ENCODE measurements around the gene SNIP1.
"Not testable (repeated sequence)": the region's sequence is repeated elsewhere in the genome, so short reads cannot be mapped to it uniquely, and the experiment has no call there.

SNIP1 gene

DNA sequence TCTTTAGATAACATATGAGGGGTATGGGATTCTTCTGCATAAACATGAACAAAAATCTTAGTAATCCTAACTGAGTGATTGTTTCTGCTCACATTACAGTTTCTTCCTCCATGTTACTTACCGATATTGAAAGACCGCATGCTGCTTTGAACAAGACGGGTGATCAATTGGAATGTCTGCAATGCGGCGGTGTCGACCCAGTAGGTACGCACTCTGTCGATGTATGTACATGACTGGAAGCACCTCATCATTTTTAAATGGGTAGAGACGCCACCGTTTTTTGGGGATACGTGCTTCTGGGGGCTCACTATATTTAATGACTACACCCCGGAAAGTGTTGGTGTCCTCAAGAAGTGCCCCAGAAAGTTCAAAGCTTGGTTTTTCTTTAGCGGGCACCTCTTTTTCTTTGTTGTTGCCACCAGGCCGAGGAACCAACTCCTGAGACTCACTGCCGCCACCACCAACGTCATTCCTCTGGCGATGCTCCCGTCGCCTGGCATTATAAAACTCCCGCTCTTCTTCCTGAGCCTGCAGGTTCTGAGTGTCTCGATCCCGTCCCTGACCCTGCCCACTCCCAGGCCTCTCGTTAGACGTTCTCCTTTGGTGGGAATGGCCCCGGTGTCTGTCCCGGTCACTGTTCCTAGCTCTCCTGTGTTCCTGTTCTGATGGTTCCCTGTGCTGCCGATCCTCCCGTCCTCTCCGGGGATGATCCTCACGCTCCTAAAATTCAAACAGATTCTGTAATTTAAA, 13.9 kb downstream of the SNIP1 start:
- no peaks in the 10 kb centered on the region for H3K9me3 ChIP-seq (replicated peaks; ENCODE audit: insufficient read depth, low read length)
- H3K27me3 ChIP-seq (replicated peaks; ENCODE audit: insufficient read depth, low read length), result no peaks in the 10 kb centered on the region
- no peak for TF ChIP-seq EZH2phosphoT487 (IDR thresholded peaks at IDR 0.05; ENCODE audit: low read length)
- TF ChIP-seq, protein P1, sequence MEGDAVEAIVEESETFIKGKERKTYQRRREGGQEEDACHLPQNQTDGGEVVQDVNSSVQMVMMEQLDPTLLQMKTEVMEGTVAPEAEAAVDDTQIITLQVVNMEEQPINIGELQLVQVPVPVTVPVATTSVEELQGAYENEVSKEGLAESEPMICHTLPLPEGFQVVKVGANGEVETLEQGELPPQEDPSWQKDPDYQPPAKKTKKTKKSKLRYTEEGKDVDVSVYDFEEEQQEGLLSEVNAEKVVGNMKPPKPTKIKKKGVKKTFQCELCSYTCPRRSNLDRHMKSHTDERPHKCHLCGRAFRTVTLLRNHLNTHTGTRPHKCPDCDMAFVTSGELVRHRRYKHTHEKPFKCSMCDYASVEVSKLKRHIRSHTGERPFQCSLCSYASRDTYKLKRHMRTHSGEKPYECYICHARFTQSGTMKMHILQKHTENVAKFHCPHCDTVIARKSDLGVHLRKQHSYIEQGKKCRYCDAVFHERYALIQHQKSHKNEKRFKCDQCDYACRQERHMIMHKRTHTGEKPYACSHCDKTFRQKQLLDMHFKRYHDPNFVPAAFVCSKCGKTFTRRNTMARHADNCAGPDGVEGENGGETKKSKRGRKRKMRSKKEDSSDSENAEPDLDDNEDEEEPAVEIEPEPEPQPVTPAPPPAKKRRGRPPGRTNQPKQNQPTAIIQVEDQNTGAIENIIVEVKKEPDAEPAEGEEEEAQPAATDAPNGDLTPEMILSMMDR (IDR thresholded peaks at IDR 0.05; ENCODE audit: low read length), result no peak
- TF ChIP-seq EZH2 (optimal IDR thresholded peaks at IDR 0.05; ENCODE audit: low read depth, low read length), result no peak
- H3K4me2 ChIP-seq (ENCODE audit: low read depth, low read length), result no peak overlapping the region
- H3K9me2 ChIP-seq (replicated peaks; ENCODE audit: insufficient read depth, low read length), result no peaks in the 10 kb centered on the region
- H3K4me1 ChIP-seq (ENCODE audit: low read length), result no peaks in the 10 kb centered on the region
- H3K36me3 ChIP-seq (replicated peaks; ENCODE audit: insufficient read depth, low read length), result peaks cover 16% of the 10 kb centered on the region; the same call in 1 of the 2 replicates
- no peak overlapping the region for H3K4me3 ChIP-seq (ENCODE audit: low read length)
- DNase-seq, result no peak
- no peaks in the 10 kb centered on the region; the same call in 1 of the 2 replicates for H4K20me1 ChIP-seq (ENCODE audit: insufficient read depth, low read length)
- no peak overlapping the region for H3K9ac ChIP-seq (ENCODE audit: low read length)
- 0 out of 2 replicates have a peak, but pooled peaks cover 20% of the 10 kb centered on the region for H3K79me2 ChIP-seq (ENCODE audit: low read length)
- H3F3A ChIP-seq (ENCODE audit: insufficient read depth, low read length), result no peaks in the 10 kb centered on the region
- no peak overlapping the region for H3K27ac ChIP-seq (ENCODE audit: low read length)
- H2AFZ ChIP-seq (ENCODE audit: low read length), result no peak overlapping the region

GRCh38 chr1:37539154-37539553, 14.9 kb downstream of the SNIP1 start:
- H3K9me2 ChIP-seq (replicated peaks; ENCODE audit: insufficient read depth, low read length); H4K20me1 ChIP-seq (ENCODE audit: insufficient read depth, low read length); H3K4me2 ChIP-seq (ENCODE audit: low read depth, low read length); H3K4me1 ChIP-seq (ENCODE audit: low read length); H3K27ac ChIP-seq (ENCODE audit: low read length); H3K9me3 ChIP-seq (replicated peaks; ENCODE audit: insufficient read depth, low read length); H3F3A ChIP-seq (ENCODE audit: insufficient read depth, low read length); H3K27me3 ChIP-seq (replicated peaks; ENCODE audit: insufficient read depth, low read length); H2AFZ ChIP-seq (ENCODE audit: low read length); DNase-seq; H3K4me3 ChIP-seq (ENCODE audit: low read length); H3K9ac ChIP-seq (ENCODE audit: low read length): not testable (repeated sequence)
- H3K36me3 ChIP-seq (replicated peaks; ENCODE audit: insufficient read depth, low read length), result peaks cover 12% of the 10 kb centered on the region; the same call in 1 of the 2 replicates
- 0 out of 2 replicates have a peak, but pooled peaks cover 16% of the 10 kb centered on the region for H3K79me2 ChIP-seq (ENCODE audit: low read length)

- Histone ChIP-seq H3K36me3 (replicated peaks; ENCODE audit: insufficient read depth, low read length) (peaks cover 12% of the 10 kb centered on the region; the same call in 1 of the 2 replicates), H3K79me2 (ENCODE audit: low read length) (0 out of 2 replicates have a peak, but pooled peaks cover 14% of the 10 kb centered on the region)
- TF ChIP-seq EZH2phosphoT487 (IDR thresholded peaks at IDR 0.05; ENCODE audit: low read length), result no peak
- no peak for TF ChIP-seq EZH2 (optimal IDR thresholded peaks at IDR 0.05; ENCODE audit: low read depth, low read length)
- TF ChIP-seq, protein P1 (IDR thresholded peaks at IDR 0.05; ENCODE audit: low read length), result no peak
Observed at GRCh38 chr1:37537378-37537777, 16.7 kb downstream of the SNIP1 start.

More at GRCh38 chr1:37537378-37537777, 16.7 kb downstream of the SNIP1 start:
- H3K9me3 ChIP-seq (replicated peaks; ENCODE audit: insufficient read depth, low read length), result no peaks in the 10 kb centered on the region
- H3F3A ChIP-seq (ENCODE audit: insufficient read depth, low read length), result no peaks in the 10 kb centered on the region
- H3K9me2 ChIP-seq (replicated peaks; ENCODE audit: insufficient read depth, low read length), result no peaks in the 10 kb centered on the region
- no peak overlapping the region; the same call in 1 of the 2 replicates for H3K27ac ChIP-seq (ENCODE audit: low read length)
- DNase-seq, result no peak
- no peak overlapping the region for H2AFZ ChIP-seq (ENCODE audit: low read length)
- H3K4me1 ChIP-seq (ENCODE audit: low read length), result no peaks in the 10 kb centered on the region
- no peak overlapping the region for H3K9ac ChIP-seq (ENCODE audit: low read length)
- H3K4me3 ChIP-seq (ENCODE audit: low read length), result no peak overlapping the region
- no peaks in the 10 kb centered on the region for H3K27me3 ChIP-seq (replicated peaks; ENCODE audit: insufficient read depth, low read length)
- H3K4me2 ChIP-seq (ENCODE audit: low read depth, low read length), result no peak overlapping the region
- H4K20me1 ChIP-seq (ENCODE audit: insufficient read depth, low read length), result no peaks in the 10 kb centered on the region; the same call in 1 of the 2 replicates

Measured in MM.1S (cell line).